Measurements from ENCODE around the gene UNC45A.

- TF ChIP-seq CTCF (IDR thresholded peaks at IDR 0.05) (no peak), POLR2A (IDR thresholded peaks at IDR 0.05) (no peak)
Measured at GRCh38 chr15:90981681-90982080, 46.6 kb downstream of the UNC45A start.

All from thyroid gland (tissue), 4 donors.